Astrocyte (in vitro differentiated cells and primary cell): ENCODE results near the gene CHCHD4. TPM values are rescaled to one million over a fixed set of nuclear protein-coding genes. Genes with fewer than 3 reads are reported as not detected.

ENCODE experiments used
- DNase-seq: peaks from one replicate; pipeline ENCODE4 v3.0.0-alpha.2; 2010; ENCODE audit warnings: low read depth
- FAIRE-seq: peaks from 2 replicates; lab custom pipeline; 2011; peaks lifted over from hg19 to GRCh38; lab: Jason Lieb, UNC
- H2AFZ ChIP-seq: 2 replicates; pipeline ENCODE4 v1.6.0; 2012; ENCODE audit warnings: low read depth, low read length, inconsistent platforms
- H3K27ac ChIP-seq: 2 replicates; pipeline ENCODE4 v1.5.1; 2011; ENCODE audit warnings: low read depth, low read length, inconsistent platforms
- H3K27me3 ChIP-seq: 2 replicates; pipeline ENCODE4 v1.6.0; 2011; ENCODE audit warnings: low read length, inconsistent platforms; ENCODE audit not compliant: insufficient read depth
- H3K36me3 ChIP-seq: 2 replicates; pipeline ENCODE4 v1.5.1; 2011; ENCODE audit warnings: low read length, inconsistent platforms; ENCODE audit not compliant: insufficient read depth
- H3K4me1 ChIP-seq: 2 replicates; pipeline ENCODE4 v1.5.1; 2011; ENCODE audit warnings: low read length, inconsistent platforms; ENCODE audit not compliant: insufficient read depth
- H3K4me2 ChIP-seq: 2 replicates; pipeline ENCODE4 v1.6.0; 2012; ENCODE audit warnings: low read length, inconsistent platforms
- H3K4me3 ChIP-seq: 2 replicates; pipeline ENCODE4 v1.5.1; 2011; ENCODE audit warnings: low read depth, mild to moderate bottlenecking, low read length, inconsistent platforms; ENCODE audit not compliant: insufficient read depth
- H3K79me2 ChIP-seq: 2 replicates; pipeline ENCODE4 v1.6.0; 2012; ENCODE audit warnings: mild to moderate bottlenecking, low read length, inconsistent platforms; ENCODE audit not compliant: insufficient read depth
- H3K9ac ChIP-seq: 2 replicates; pipeline ENCODE4 v1.6.0; 2012; ENCODE audit warnings: mild to moderate bottlenecking, low read length, inconsistent platforms
- H3K9me3 ChIP-seq: 2 replicates; pipeline ENCODE4 v1.5.1; 2012; ENCODE audit warnings: low read depth, mild to moderate bottlenecking, low read length, inconsistent platforms; ENCODE audit not compliant: insufficient read depth
- H4K20me1 ChIP-seq: 2 replicates; pipeline ENCODE4 v1.6.0; 2012; ENCODE audit warnings: low read length, inconsistent platforms; ENCODE audit not compliant: insufficient read depth
- H3K27ac Mint-ChIP-seq: one replicate; pipeline ENCODE4 v1.8.0; 2021; ENCODE audit warnings: mild to moderate bottlenecking, mixed read lengths; ENCODE audit not compliant: unreplicated experiment
- H3K27me3 Mint-ChIP-seq: one replicate; pipeline ENCODE4 v1.8.0; 2021; ENCODE audit warnings: low read depth, mixed read lengths; ENCODE audit not compliant: unreplicated experiment
- H3K36me3 Mint-ChIP-seq: one replicate; pipeline ENCODE4 v1.8.0; 2021; ENCODE audit warnings: low read depth, mixed read lengths; ENCODE audit not compliant: unreplicated experiment
- H3K4me1 Mint-ChIP-seq: one replicate; pipeline ENCODE4 v1.8.0; 2021; ENCODE audit warnings: low read depth, mixed read lengths; ENCODE audit not compliant: unreplicated experiment
- H3K4me3 Mint-ChIP-seq: one replicate; pipeline ENCODE4 v1.8.0; 2021; ENCODE audit warnings: mild to moderate bottlenecking, moderate library complexity, mixed read lengths; ENCODE audit not compliant: unreplicated experiment
- H3K9me3 Mint-ChIP-seq: one replicate; pipeline ENCODE4 v1.8.0; 2021; ENCODE audit warnings: mild to moderate bottlenecking, mixed read lengths; ENCODE audit not compliant: unreplicated experiment
- CTCF ChIP-seq: IDR thresholded peaks from 2 replicates; pipeline ENCODE4 v1.5.1; 2011; ENCODE audit warnings: low read depth, mild to moderate bottlenecking, inconsistent platforms, low read length, moderate library complexity; ENCODE audit not compliant: insufficient read depth
- EZH2 ChIP-seq: IDR thresholded peaks from 2 replicates; pipeline ENCODE4 v1.6.1; 2012; ENCODE audit warnings: mild to moderate bottlenecking, low read length, inconsistent platforms; ENCODE audit not compliant: insufficient read depth
- total RNA-seq: library from RNA; stranded (reverse); gene quantifications from 2 replicates; pipeline ENCODE4 v1.2.1, GENCODE V29; 2021

The CHCHD4 gene
- total RNA-seq, 1 donor from 2014 or later, result 10.3 TPM

GRCh38 chr3:14170531-14171159 is 46.0 kb upstream of the CHCHD4 start:
- H3K36me3 ChIP-seq, result peaks cover 46% of the 10 kb centered on the region
- peaks cover 19% of the 10 kb centered on the region for H3K4me1 ChIP-seq
- H3K9me3 ChIP-seq, result no peaks in the 10 kb centered on the region
- Mint-ChIP-seq H3K36me3 (peaks cover 38% of the 10 kb centered on the region), H3K9me3 (no peaks in the 10 kb centered on the region), H3K27me3 (no peaks in the 10 kb centered on the region), H3K27ac (peak overlapping the region; percentile 93), H3K4me1 (peaks cover 30% of the 10 kb centered on the region), H3K4me3 (peak overlapping the region; percentile 34)
- H2AFZ ChIP-seq, result no peak overlapping the region
- DNase-seq, result peak; percentile 81
- no peak for TF ChIP-seq EZH2
- H3K4me2 ChIP-seq, result peak overlapping the region; percentile 49
- FAIRE-seq, result no peak
- H3K9ac ChIP-seq, result peak overlapping the region; percentile 0
- H3K4me3 ChIP-seq, result no peak overlapping the region
- H3K79me2 ChIP-seq, result peaks cover 28% of the 10 kb centered on the region
- H3K27me3 ChIP-seq, result no peaks in the 10 kb centered on the region
- peak overlapping the region; percentile 75 for H3K27ac ChIP-seq
- H4K20me1 ChIP-seq, result peaks cover 33% of the 10 kb centered on the region

GRCh38 chr3:14169871-14170270 is 45.2 kb upstream of the CHCHD4 start:
- Mint-ChIP-seq H3K27me3 (no peaks in the 10 kb centered on the region), H3K9me3 (no peaks in the 10 kb centered on the region)
- H3K79me2 ChIP-seq, result peaks cover 20% of the 10 kb centered on the region

GRCh38 chr3:14169435-14169834 is 44.8 kb upstream of the CHCHD4 start:
- Histone ChIP-seq H3K9me3 (no peaks in the 10 kb centered on the region), H3K27me3 (no peaks in the 10 kb centered on the region), H3K9ac (no peak overlapping the region), H3K79me2 (peaks cover 16% of the 10 kb centered on the region), H3K36me3 (peaks cover 56% of the 10 kb centered on the region), H3K27ac (no peak overlapping the region), H3K4me1 (peaks cover 11% of the 10 kb centered on the region), H3K4me2 (no peak overlapping the region), H4K20me1 (peaks cover 21% of the 10 kb centered on the region), H2AFZ (no peak overlapping the region), H3K4me3 (no peak overlapping the region)
- TF ChIP-seq CTCF, result no peak
- no peak for TF ChIP-seq EZH2
- no peak overlapping the region for H3K4me3 Mint-ChIP-seq
- peaks cover 20% of the 10 kb centered on the region for H3K4me1 Mint-ChIP-seq
- DNase-seq, result no peak
- no peaks in the 10 kb centered on the region for H3K27me3 Mint-ChIP-seq
- no peak for FAIRE-seq
- no peak overlapping the region for H3K27ac Mint-ChIP-seq
- H3K36me3 Mint-ChIP-seq, result peaks cover 50% of the 10 kb centered on the region
- H3K9me3 Mint-ChIP-seq, result no peaks in the 10 kb centered on the region

More at GRCh38 chr3:14169871-14170270, 45.2 kb upstream of the CHCHD4 start:
- H3K4me3 ChIP-seq, result no peak overlapping the region
- no peaks in the 10 kb centered on the region for H3K27me3 ChIP-seq
- H2AFZ ChIP-seq, result no peak overlapping the region
- Mint-ChIP-seq H3K36me3 (peaks cover 46% of the 10 kb centered on the region), H3K4me3 (no peak overlapping the region), H3K27ac (peak overlapping the region; percentile 93), H3K4me1 (peaks cover 22% of the 10 kb centered on the region)
- DNase-seq (no peak), FAIRE-seq (no peak)
- H3K9me3 ChIP-seq, result no peaks in the 10 kb centered on the region
- peak overlapping the region; percentile 75 for H3K27ac ChIP-seq
- peaks cover 14% of the 10 kb centered on the region for H3K4me1 ChIP-seq
- no peak for TF ChIP-seq EZH2
- TF ChIP-seq CTCF, result no peak
- H3K9ac ChIP-seq, result no peak overlapping the region
- H3K4me2 ChIP-seq, result no peak overlapping the region
- peaks cover 52% of the 10 kb centered on the region for H3K36me3 ChIP-seq
- peaks cover 25% of the 10 kb centered on the region for H4K20me1 ChIP-seq
